ENCODE measurements around the gene RANBP17.

The RANBP17 gene

DNA sequence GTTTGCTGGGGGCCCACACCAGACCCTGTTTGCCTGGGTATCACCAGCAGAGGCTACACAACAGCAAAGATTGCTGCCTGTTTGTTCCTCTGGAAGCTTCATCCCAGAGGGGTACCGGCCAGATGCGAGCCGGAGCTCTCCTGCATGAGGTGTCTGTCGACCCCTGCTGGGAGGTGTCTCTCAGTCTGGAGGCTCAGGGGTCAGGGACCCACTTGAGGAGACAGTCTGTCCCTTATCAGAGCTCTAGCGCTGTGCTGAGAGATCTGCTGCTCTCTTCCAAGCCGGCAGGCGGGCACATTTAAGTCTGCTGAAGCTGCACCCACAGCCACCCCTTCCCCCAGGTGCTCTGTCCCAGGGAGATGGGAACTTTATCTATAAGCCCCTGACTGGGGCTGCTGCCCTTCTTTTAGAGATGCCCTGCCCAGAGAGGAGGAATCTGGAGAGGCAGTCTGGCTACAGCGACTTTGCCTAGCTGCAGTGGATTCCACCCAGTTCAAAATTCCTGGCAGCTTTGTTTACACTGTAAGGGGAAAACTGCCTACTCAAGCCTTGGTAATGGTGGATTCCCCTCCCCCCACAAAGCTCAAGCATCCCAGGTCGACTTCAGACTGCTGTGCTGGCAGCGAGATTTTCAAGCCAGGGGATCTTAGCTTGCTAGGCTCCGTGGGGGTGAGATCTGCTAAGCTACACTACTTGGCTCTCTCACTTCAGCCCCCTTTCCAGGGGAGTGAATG, 241.2 kb downstream of the RANBP17 start:
- DNase-seq: no peak

DNA sequence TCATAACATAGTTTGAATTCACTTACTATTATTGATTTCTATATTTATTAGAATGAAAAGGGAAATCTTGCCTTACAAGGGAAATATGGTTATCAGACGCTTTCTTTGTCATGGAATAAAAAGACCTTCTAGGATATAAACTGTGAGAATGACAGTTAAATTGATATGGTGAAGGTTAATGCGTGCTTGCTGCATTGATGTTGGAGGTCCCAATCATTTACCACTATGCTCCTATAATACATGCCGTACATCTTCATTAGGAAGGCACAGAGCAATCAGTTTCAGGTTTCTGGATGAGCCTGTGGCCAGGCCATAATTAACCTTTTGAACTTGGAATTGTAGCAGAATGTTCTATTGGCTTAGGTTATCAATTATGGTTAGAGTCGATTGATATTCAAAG, 245.9 kb downstream of the RANBP17 start:
- DNase-seq: no peak

GRCh38 chr5:171115519-171115918, 253.7 kb downstream of the RANBP17 start:
- no peak for DNase-seq

- no peak for DNase-seq
These were observed 254.9 kb downstream of the RANBP17 start for GRCh38 chr5:171116719-171117118.

DNA sequence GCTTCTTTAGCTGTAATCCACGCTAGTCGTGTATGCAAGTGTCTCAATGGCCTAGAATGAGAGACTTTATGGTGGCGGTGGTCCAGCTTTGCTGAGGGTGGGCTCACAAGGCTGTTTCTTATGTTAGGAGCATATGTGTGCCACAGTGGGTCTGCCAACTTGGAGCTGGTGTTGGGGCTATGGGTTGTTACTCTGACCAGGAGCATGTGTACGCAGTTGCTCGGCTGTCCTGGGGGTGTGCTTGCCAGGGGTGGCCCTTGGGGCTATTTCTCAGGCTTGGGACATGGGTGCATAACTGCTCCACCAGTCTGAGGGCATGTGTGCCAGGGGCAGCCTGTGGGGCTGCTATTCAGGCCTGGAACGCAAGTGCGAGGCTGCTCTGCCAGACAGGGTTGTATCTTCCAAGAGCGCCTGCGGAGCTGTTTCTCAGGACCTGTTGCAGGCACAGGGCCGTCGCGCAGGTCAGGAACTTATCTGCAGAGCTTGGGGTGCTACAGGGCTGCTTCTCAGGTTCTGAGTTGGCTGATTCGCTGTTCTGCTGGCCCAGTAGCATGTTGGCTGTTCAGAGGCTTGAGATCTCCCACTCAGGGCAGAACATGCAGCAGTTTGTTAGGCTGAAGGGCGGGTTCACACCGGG, 259.3 kb downstream of the RANBP17 start:
- no peak for DNase-seq

DNA sequence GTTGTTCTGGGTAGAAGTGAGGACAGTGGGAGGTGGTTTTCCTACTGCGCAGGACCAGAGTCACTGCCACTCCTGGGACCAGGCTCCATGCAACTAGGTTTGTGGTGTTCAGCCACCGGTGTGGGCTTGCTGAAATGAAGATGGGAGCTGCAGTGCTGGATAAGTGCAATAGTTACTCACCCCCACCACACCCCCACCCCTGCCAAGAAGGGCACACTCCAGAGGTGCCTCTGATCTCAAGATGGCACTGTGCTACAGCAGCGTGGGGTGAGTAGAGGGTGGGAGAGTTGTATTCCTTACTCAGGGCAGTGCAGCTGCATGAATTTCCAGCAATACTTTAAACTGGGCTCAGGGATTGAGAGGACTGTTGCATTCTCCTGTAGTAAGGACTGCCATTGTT, 259.8 kb downstream of the RANBP17 start:
- DNase-seq: no peak

DNA sequence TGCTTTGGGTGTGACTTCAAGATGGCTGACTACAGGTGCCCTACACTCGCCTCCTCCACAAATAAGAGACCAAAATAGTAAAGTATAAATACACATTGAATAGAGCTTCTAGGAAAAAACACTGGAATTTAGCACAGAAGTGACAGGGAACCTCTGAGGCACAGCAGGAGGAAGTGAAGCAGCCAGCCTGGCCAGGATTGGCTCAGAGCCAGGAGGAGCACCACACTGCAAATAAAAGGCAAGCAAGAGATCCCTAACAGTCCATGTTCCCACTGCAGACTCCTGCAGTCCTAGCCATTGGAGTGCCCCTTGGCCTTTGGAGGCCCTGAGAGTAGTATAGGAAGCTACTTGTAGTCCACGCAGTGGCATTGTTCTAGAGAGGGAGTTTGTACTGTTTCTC, 260.6 kb downstream of the RANBP17 start:
- no peak for DNase-seq

GRCh38 chr5:171123417-171123816, 261.6 kb downstream of the RANBP17 start:
- no peak for DNase-seq

DNA sequence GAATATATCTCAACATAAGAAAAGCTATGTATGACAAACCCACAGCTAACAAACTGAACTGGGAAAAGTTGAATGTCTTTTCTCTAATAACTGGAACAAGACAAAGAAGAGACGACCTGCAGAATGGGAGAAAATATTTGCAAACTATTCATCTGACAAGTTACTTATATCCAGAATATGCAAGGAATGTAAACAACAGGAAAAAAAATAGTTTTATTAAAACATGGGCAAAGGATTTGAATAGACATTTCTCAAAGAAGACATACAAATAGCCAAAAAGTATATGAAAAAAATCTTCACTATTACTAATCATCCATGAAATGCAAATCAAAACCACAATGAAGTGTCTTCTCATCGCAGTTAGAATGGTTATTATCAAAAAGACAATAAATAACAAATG, 265.5 kb downstream of the RANBP17 start:
- DNase-seq: no peak

- no peak for DNase-seq
These were observed 266.3 kb downstream of the RANBP17 start for GRCh38 chr5:171128136-171128535.

DNA sequence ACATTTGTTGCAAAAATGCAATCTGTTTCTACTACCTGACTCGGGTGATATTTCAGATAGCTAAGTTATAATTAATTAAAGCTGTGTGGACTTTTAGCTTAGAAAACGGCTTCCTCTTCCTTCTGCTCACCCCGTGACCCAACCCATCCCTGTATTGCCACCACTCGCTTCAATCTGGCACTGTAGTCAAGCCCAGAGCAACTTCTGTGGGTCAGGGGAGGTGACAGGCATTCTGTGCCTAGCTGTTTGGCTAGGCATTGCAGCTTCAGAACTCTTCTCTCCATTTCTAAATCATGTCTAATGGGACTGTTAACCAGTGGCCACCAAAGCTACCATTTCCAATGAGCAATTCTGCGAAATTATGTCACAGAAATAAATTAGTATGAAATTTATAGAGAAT, 267.5 kb downstream of the RANBP17 start:
- DNase-seq: no peak

DNA sequence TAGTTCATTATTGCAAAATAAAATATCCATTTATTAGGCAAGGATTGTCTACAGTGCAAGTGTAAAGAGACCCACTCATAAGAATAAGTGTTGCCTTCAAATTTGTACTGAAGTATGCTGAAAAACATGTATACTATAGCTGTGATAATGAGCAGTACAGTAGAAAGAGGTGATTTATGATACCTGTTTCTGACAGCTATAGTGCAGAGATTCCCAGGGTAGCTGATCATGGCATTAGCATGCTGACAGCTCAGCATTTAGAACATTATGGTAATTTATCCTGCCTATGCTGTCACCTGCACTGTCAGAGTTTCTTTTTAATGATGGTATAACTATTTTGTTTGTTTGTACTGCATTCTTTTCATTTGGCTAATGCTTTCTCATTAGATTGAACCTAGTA, 269.7 kb downstream of the RANBP17 start:
- no peak for DNase-seq

- DNase-seq: no peak
These were observed 276.1 kb downstream of the RANBP17 start for GRCh38 chr5:171137768-171138525.

- no peak for DNase-seq
These were observed 277.4 kb downstream of the RANBP17 start for GRCh38 chr5:171139227-171139626.

GRCh38 chr5:171142617-171143016, 280.8 kb downstream of the RANBP17 start:
- no peak for DNase-seq

DNA sequence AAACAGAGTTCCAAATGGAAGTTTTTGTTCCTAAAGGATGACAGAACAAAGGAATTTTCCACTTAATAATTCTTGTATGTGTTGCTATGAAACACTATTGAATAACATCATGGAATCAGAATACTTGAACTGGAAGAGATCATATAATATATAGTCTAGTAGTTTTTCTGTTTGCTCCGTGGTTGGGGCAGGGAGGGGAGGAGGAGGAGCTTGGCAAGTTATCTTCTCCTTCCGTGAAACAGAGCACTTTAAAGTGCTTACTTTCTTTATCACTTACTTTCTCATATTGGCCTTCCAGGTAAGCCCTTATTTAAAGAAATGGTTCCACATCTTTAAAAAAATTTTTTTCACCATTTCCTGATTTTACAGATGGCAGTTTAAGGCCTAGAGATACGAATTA, 281.4 kb downstream of the RANBP17 start:
- DNase-seq: no peak

DNA sequence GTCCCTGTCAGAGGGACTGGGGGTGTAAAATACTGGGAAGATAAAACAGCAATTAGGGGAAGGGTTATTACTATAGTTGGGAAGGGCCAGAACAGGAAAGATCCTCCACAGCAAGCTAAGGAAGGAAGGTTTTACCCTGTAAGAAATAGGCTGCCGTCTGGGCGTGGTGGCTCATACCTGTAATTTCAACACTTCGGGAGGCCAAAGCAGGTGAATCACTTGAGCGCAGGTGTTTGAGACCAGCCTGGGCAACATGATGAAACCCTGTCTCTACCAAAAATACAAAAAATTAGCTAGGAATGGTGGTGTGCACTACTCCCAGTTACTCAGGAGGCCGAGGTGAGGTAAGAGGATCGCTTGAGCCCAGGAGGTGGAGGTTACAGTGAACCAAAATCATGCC, 282.1 kb downstream of the RANBP17 start:
- no peak for DNase-seq

- DNase-seq: no peak
These were observed 287.5 kb downstream of the RANBP17 start for GRCh38 chr5:171149333-171149732.

DNA sequence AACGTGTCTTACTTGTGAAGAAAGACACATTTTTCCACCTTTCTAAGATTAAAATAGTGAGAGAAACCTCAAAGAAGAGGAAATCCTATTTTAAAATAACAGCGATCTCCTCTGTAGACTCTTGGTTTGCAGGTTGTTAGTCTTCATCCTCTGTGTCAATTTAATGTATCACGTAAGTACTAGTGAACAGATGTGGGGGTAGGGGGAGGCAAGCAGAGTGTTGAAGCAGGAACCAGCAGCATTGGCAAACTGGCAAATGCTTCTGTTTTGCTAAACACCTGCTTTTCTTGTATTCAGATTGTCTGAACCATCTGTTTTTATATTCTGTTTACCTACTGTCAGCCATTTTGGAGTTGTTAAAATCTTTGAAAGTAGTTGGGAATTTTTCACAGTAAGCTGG, 288.0 kb downstream of the RANBP17 start:
- no peak for DNase-seq

GRCh38 chr5:171152382-171152781, 290.6 kb downstream of the RANBP17 start:
- no peak for DNase-seq

DNA sequence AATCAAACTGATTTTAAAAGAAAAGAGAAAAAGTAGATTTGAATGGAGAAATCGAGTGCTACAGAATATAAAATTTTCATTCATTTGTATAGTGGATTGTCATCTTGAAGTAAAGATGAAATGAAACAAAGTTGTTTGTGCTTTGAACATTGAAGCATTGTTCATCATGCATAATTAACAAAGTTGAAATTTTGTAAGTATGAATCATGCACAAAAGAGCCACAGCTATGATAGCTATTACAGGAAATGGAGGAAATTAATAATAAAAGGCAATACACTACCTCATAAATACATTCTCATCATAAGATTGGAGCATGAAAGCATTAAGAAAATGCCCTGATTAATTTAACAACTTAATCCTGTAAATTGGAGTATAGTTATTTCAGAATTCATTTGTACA, 293.8 kb downstream of the RANBP17 start:
- no peak for DNase-seq

DNA sequence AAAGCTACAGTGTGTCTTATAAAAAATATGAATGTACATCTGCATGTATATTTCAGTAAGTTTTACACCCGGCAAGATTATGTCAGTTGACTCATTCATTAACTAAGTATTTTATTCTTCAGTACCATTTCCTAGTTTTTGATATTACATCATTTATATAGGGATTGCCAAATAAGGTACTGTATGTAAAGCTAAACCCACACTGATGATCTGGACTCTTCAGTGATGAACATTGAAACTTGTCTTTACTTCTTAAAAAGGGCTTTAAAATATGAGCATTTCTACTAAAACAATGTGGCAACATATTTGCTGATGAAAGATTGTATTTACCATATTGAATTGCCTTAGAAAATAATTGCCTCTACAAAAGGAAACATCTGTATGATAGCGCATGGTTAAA, 295.5 kb downstream of the RANBP17 start:
- no peak for DNase-seq

GRCh38 chr5:171157775-171158174, 296.0 kb downstream of the RANBP17 start:
- no peak for DNase-seq

GRCh38 chr5:171158581-171158980, 296.8 kb downstream of the RANBP17 start:
- DNase-seq: no peak
